Liver (tissue), 9 donors: ENCODE measurements around the gene CDC25A. TPM values are rescaled to one million over a fixed set of nuclear protein-coding genes. Genes with fewer than 3 reads are reported as not detected.
A peak's percentile ranks its signal among the peaks of the same experiment; 100 is the strongest.

ENCODE experiments used
- DNase-seq: peaks from one replicate; pipeline ENCODE4 v3.0.0-alpha.2; 2017; ENCODE audit warnings: low spot score
- H3K27ac ChIP-seq, 2 donors: one replicate each; pipeline ENCODE4 v1.7.0; 2013; ENCODE audit warnings: inconsistent platforms in 2 of 2, low read length in 2 of 2, control low read depth in 1 of 2, low read depth in 1 of 2, mild to moderate bottlenecking in 1 of 2
- H3K27me3 ChIP-seq, 4 donors: one replicate each; pipeline versions ENCODE4 v1.6.1 to v1.7.0; 2013; ENCODE audit warnings: low read length in 3 of 4, inconsistent platforms in 1 of 4, mild to moderate bottlenecking in 1 of 4, moderate library complexity in 1 of 4; ENCODE audit not compliant: control insufficient read depth in 4 of 4, insufficient read depth in 4 of 4
- H3K36me3 ChIP-seq, 4 donors: one replicate each; pipeline versions ENCODE4 v1.6.1 to v1.7.0; 2013; ENCODE audit warnings: low read length in 3 of 4, mild to moderate bottlenecking in 3 of 4, low read depth in 1 of 4, moderate library complexity in 1 of 4; ENCODE audit not compliant: control insufficient read depth in 4 of 4, insufficient read depth in 3 of 4
- H3K4me1 ChIP-seq, 4 donors: one replicate each; pipeline versions ENCODE4 v1.6.1 to v1.7.0; 2013; ENCODE audit warnings: low read length in 3 of 4, mild to moderate bottlenecking in 3 of 4, moderate library complexity in 1 of 4; ENCODE audit not compliant: control insufficient read depth in 4 of 4, insufficient read depth in 4 of 4
- H3K4me3 ChIP-seq, 3 donors: one replicate each; pipeline versions ENCODE4 v1.6.1 to v1.7.0; 2013; ENCODE audit warnings: low read length in 3 of 3, control low read depth in 1 of 3, low read depth in 1 of 3, mild to moderate bottlenecking in 1 of 3
- H3K9ac ChIP-seq, 2 donors: one replicate each; pipeline ENCODE4 v1.7.0; 2013; ENCODE audit warnings: low read length in 2 of 2, mild to moderate bottlenecking in 2 of 2, moderate library complexity in 2 of 2, control low read depth in 1 of 2, low read depth in 1 of 2
- H3K9me3 ChIP-seq, 4 donors: one replicate each; pipeline versions ENCODE4 v1.6.1 to v1.7.0; 2013; ENCODE audit warnings: low read length in 3 of 4; ENCODE audit not compliant: control insufficient read depth in 4 of 4
- EGR1 ChIP-seq, 2 donors: IDR thresholded peaks; 2 replicates each; pipeline ENCODE4 v1.6.1; 2016 to 2018; ENCODE audit warnings: antibody characterized with exemption in 2 of 2, low read depth in 2 of 2
- FOXA2 ChIP-seq: IDR thresholded peaks from 2 replicates; pipeline ENCODE4 v1.6.1; 2016; ENCODE audit warnings: antibody characterized with exemption
- GABPA ChIP-seq, 2 donors: IDR thresholded peaks in 1 of 2; conservative IDR thresholded peaks in 1 of 2; 2 replicates each; pipeline ENCODE4 v1.6.1; 2016; ENCODE audit warnings: antibody characterized with exemption in 2 of 2, mild to moderate bottlenecking in 1 of 2, moderate library complexity in 1 of 2
- HNF4A ChIP-seq, 2 donors: conservative IDR thresholded peaks; 2 replicates each; pipeline ENCODE4 v1.6.1; 2016; ENCODE audit warnings: antibody characterized with exemption in 2 of 2, mild to moderate bottlenecking in 2 of 2
- HNF4G ChIP-seq: IDR thresholded peaks from 2 replicates; pipeline ENCODE4 v1.6.1; 2016; ENCODE audit warnings: antibody characterized with exemption
- JUND ChIP-seq, 2 donors: IDR thresholded peaks; 2 replicates each; pipeline ENCODE4 v1.6.1; 2016; ENCODE audit warnings: antibody characterized with exemption in 2 of 2
- MAX ChIP-seq: IDR thresholded peaks from 2 replicates; pipeline ENCODE4 v1.6.1; 2016; ENCODE audit warnings: antibody characterized with exemption
- NR2F2 ChIP-seq: IDR thresholded peaks from 2 replicates; pipeline ENCODE4 v1.6.1; 2016; ENCODE audit warnings: antibody characterized with exemption
- RAD21 ChIP-seq, 2 donors: IDR thresholded peaks; 2 replicates each; pipeline ENCODE4 v1.6.1; 2016; ENCODE audit warnings: antibody characterized with exemption in 2 of 2, mild to moderate bottlenecking in 2 of 2
- RXRA ChIP-seq, 2 donors: IDR thresholded peaks; 2 replicates each; pipeline ENCODE4 v1.6.1; 2017 to 2018; ENCODE audit warnings: antibody characterized with exemption in 2 of 2, mild to moderate bottlenecking in 1 of 2
- SP1 ChIP-seq: IDR thresholded peaks from 2 replicates; pipeline ENCODE4 v1.6.1; 2018; ENCODE audit warnings: antibody characterized with exemption, mild to moderate bottlenecking
- TAF1 ChIP-seq: conservative IDR thresholded peaks from 2 replicates; pipeline ENCODE4 v1.6.1; 2016; ENCODE audit warnings: antibody characterized with exemption, mild to moderate bottlenecking
- ZBTB33 ChIP-seq: IDR thresholded peaks from 2 replicates; pipeline ENCODE4 v1.6.1; 2016; ENCODE audit warnings: antibody characterized with exemption
- WGBS: extraction: QIAGEN DNeasy Blood & Tissue Kit; methylation state at CpG from one replicate; pipeline ENCODE4 v1.1.7; 2013; 5-methylcytosine and 5-hydroxymethylcytosine counted together
- polyA plus RNA-seq, 2 donors: library from polyadenylated mRNA; stranded (reverse) in 1 of 2; unstranded in 1 of 2; fragments of 200-250 nt in 1 of 2; fragments of >200 nt in 1 of 2; fragmentation: Nextera tagmentation in 1 of 2; extraction: Ambion mirVana in 1 of 2; gene quantifications; one replicate each; pipeline versions ENCODE4 v1.2.1 to v1.2.3, GENCODE V29; 2013 to 2015
- total RNA-seq, 2 donors: library from RNA; depleted of rRNA; stranded (reverse); fragments of >200 nt; gene quantifications; one replicate each; pipeline ENCODE4 v1.2.3, GENCODE V29; 2014
- TF ChIP-seq, protein P1 (sequence below): fragments of 150-350 bp; IDR thresholded peaks from 2 replicates; pipeline ENCODE4 v1.5.1; 2017; ENCODE audit warnings: improper control_type of control experiment, low read depth, low read length; ENCODE audit not compliant: missing input control
- TF ChIP-seq, protein P2 (sequence below): IDR thresholded peaks from 2 replicates; pipeline ENCODE4 v1.6.1; 2016; ENCODE audit warnings: antibody characterized with exemption, mild to moderate bottlenecking
- TF ChIP-seq, protein P3 (sequence below): IDR thresholded peaks from 2 replicates; pipeline ENCODE4 v1.6.1; 2016; ENCODE audit warnings: antibody characterized with exemption
- donor health status: healthy.
- donor health status: healthy.
- donor health status: healthy.
- donor health status: healthy.
- donor health status: healthy.

Gene CDC25A
- total and polyA plus RNA-seq, 4 donors, result 0.18 to 29.6 (median 0.60) TPM

GRCh38 chr3:48233542-48233941 is 45.3 kb upstream of the CDC25A start:
- no peaks in the 10 kb centered on the region for H3K9me3 ChIP-seq
- TF ChIP-seq SP1, result no peak
- no peak for TF ChIP-seq HNF4A (conservative IDR thresholded peaks at IDR 0.05)
- no peak for TF ChIP-seq TAF1
- no peak for TF ChIP-seq FOXA2
- no peak for TF ChIP-seq GABPA (IDR thresholded peaks at IDR 0.05 in 1 of 2, conservative IDR thresholded peaks at IDR 0.05 in 1 of 2)
- TF ChIP-seq MAX, result no peak
- TF ChIP-seq HNF4G, result no peak
- TF ChIP-seq RXRA (IDR thresholded peaks at IDR 0.05), result no peak
- no peak for TF ChIP-seq EGR1 (IDR thresholded peaks at IDR 0.05; ENCODE audit: low read depth in 2 of 2)
- TF ChIP-seq JUND (IDR thresholded peaks at IDR 0.05), result no peak
- no peak overlapping the region for H3K9ac ChIP-seq
- no peak for DNase-seq
- H3K27me3 ChIP-seq, result no peaks in the 10 kb centered on the region
- no peaks in the 10 kb centered on the region for H3K4me1 ChIP-seq
- no peaks in the 10 kb centered on the region for H3K36me3 ChIP-seq
- H3K4me3 ChIP-seq, result no peak overlapping the region
- no peak overlapping the region for H3K27ac ChIP-seq
- WGBS, result 77% methylated on average over 2 of the region's 2 CpGs

DNA sequence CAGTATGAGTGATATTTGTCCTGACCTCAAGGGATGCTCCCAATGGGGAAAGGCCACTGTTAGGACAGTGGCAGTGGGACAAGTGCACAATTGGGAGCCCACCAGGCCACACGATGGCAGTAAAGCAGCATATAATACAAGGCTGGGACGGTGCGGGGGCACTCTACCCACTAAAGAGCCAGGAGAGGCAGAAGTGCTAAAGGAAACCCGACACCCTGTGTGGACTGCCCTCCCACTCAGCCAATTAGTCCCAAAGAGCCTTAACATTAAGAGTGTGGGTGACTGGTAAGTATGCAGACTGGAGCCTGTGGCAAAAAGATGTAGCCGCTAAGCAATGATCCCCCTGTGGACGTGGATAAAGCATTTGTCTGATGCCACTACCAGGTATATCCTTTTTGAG is 44.5 kb upstream of the CDC25A start:
- Histone ChIP-seq H3K9ac (no peak overlapping the region), H3K36me3 (no peaks in the 10 kb centered on the region), H3K9me3 (no peaks in the 10 kb centered on the region), H3K27me3 (no peaks in the 10 kb centered on the region), H3K4me3 (no peak overlapping the region), H3K4me1 (no peaks in the 10 kb centered on the region), H3K27ac (no peak overlapping the region)
- peak; percentile 60 to 73 for TF ChIP-seq RAD21 (IDR thresholded peaks at IDR 0.05)
- TF ChIP-seq, protein P1, sequence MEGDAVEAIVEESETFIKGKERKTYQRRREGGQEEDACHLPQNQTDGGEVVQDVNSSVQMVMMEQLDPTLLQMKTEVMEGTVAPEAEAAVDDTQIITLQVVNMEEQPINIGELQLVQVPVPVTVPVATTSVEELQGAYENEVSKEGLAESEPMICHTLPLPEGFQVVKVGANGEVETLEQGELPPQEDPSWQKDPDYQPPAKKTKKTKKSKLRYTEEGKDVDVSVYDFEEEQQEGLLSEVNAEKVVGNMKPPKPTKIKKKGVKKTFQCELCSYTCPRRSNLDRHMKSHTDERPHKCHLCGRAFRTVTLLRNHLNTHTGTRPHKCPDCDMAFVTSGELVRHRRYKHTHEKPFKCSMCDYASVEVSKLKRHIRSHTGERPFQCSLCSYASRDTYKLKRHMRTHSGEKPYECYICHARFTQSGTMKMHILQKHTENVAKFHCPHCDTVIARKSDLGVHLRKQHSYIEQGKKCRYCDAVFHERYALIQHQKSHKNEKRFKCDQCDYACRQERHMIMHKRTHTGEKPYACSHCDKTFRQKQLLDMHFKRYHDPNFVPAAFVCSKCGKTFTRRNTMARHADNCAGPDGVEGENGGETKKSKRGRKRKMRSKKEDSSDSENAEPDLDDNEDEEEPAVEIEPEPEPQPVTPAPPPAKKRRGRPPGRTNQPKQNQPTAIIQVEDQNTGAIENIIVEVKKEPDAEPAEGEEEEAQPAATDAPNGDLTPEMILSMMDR, result peak; percentile 41
- TF ChIP-seq, protein P2, sequence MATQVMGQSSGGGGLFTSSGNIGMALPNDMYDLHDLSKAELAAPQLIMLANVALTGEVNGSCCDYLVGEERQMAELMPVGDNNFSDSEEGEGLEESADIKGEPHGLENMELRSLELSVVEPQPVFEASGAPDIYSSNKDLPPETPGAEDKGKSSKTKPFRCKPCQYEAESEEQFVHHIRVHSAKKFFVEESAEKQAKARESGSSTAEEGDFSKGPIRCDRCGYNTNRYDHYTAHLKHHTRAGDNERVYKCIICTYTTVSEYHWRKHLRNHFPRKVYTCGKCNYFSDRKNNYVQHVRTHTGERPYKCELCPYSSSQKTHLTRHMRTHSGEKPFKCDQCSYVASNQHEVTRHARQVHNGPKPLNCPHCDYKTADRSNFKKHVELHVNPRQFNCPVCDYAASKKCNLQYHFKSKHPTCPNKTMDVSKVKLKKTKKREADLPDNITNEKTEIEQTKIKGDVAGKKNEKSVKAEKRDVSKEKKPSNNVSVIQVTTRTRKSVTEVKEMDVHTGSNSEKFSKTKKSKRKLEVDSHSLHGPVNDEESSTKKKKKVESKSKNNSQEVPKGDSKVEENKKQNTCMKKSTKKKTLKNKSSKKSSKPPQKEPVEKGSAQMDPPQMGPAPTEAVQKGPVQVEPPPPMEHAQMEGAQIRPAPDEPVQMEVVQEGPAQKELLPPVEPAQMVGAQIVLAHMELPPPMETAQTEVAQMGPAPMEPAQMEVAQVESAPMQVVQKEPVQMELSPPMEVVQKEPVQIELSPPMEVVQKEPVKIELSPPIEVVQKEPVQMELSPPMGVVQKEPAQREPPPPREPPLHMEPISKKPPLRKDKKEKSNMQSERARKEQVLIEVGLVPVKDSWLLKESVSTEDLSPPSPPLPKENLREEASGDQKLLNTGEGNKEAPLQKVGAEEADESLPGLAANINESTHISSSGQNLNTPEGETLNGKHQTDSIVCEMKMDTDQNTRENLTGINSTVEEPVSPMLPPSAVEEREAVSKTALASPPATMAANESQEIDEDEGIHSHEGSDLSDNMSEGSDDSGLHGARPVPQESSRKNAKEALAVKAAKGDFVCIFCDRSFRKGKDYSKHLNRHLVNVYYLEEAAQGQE, result no peak
- TF ChIP-seq SP1, result no peak
- DNase-seq, result peak; percentile 49
- WGBS, result 42% methylated on average over 6 of the region's 6 CpGs

GRCh38 chr3:48232232-48232631 is 44.0 kb upstream of the CDC25A start:
- whole genome bisulfite sequencing, result 75% methylated on average over 4 of the region's 4 CpGs
- H3K4me3 ChIP-seq, result no peak overlapping the region
- H3K9me3 ChIP-seq, result no peaks in the 10 kb centered on the region
- no peak overlapping the region for H3K9ac ChIP-seq
- no peaks in the 10 kb centered on the region for H3K27me3 ChIP-seq
- no peak for DNase-seq
- no peaks in the 10 kb centered on the region for H3K36me3 ChIP-seq
- no peak overlapping the region for H3K27ac ChIP-seq
- no peaks in the 10 kb centered on the region for H3K4me1 ChIP-seq
- no peak for TF ChIP-seq NR2F2
- TF ChIP-seq, protein P3, sequence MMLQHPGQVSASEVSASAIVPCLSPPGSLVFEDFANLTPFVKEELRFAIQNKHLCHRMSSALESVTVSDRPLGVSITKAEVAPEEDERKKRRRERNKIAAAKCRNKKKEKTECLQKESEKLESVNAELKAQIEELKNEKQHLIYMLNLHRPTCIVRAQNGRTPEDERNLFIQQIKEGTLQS, result no peak
- no peak for TF ChIP-seq ZBTB33
- no peak for TF ChIP-seq GABPA (IDR thresholded peaks at IDR 0.05 in 1 of 2, conservative IDR thresholded peaks at IDR 0.05 in 1 of 2)
- TF ChIP-seq EGR1 (IDR thresholded peaks at IDR 0.05; ENCODE audit: low read depth in 2 of 2), result no peak
- TF ChIP-seq, protein P2, result no peak
- TF ChIP-seq TAF1, result no peak
- TF ChIP-seq MAX, result no peak
- TF ChIP-seq RXRA (IDR thresholded peaks at IDR 0.05), result no peak
